Endodermal cell (in vitro differentiated cells): ENCODE data around the gene CLTCL1. TPM values are rescaled to one million over a fixed set of nuclear protein-coding genes. Genes with fewer than 3 reads are reported as not detected.

Experiments used
- DNase-seq: peaks from one replicate; pipeline ENCODE4 v3.0.0-alpha.2; 2017
- H3K27ac ChIP-seq: 2 replicates; pipeline ENCODE4 v1.5.1; 2013; ENCODE audit warnings: mild to moderate bottlenecking, low read depth, low read length, moderate library complexity
- H3K27me3 ChIP-seq: 2 replicates; pipeline ENCODE4 v1.6.1; 2013; ENCODE audit warnings: mild to moderate bottlenecking, low read length, moderate library complexity; ENCODE audit not compliant: insufficient read depth, control insufficient read depth, poor library complexity, severe bottlenecking
- H3K36me3 ChIP-seq: 2 replicates; pipeline ENCODE4 v1.7.0; 2013; ENCODE audit warnings: mild to moderate bottlenecking, low read length, moderate library complexity; ENCODE audit not compliant: control insufficient read depth, insufficient read depth
- H3K4me1 ChIP-seq: one replicate; pipeline ENCODE4 v1.7.0; 2013; ENCODE audit warnings: low read length; ENCODE audit not compliant: control insufficient read depth, insufficient read depth
- H3K4me3 ChIP-seq: 2 replicates; pipeline ENCODE4 v1.5.1; 2013; ENCODE audit warnings: mild to moderate bottlenecking, low read length, moderate library complexity
- H3K9ac ChIP-seq: 2 replicates; pipeline ENCODE4 v1.6.1; 2013; ENCODE audit warnings: mild to moderate bottlenecking, low read length, moderate library complexity; ENCODE audit not compliant: poor library complexity, severe bottlenecking; ENCODE audit errors: extremely low read depth
- H3K9me3 ChIP-seq: 2 replicates; pipeline ENCODE4 v1.6.1; 2013; ENCODE audit warnings: mild to moderate bottlenecking, low read length, moderate library complexity; ENCODE audit not compliant: control insufficient read depth
- H3K27ac Mint-ChIP-seq: 2 replicates; pipeline ENCODE4 v1.8.0; 2020; ENCODE audit warnings: mixed read lengths
- H3K27me3 Mint-ChIP-seq: 2 replicates; pipeline ENCODE4 v1.8.0; 2021; ENCODE audit warnings: mild to moderate bottlenecking, mixed read lengths; ENCODE audit not compliant: insufficient read depth
- H3K36me3 Mint-ChIP-seq: 2 replicates; pipeline ENCODE4 v1.8.0; 2020; ENCODE audit warnings: low read depth, mixed read lengths
- H3K4me1 Mint-ChIP-seq: 2 replicates; pipeline ENCODE4 v1.8.0; 2020; ENCODE audit warnings: mixed read lengths
- H3K4me3 Mint-ChIP-seq: 2 replicates; pipeline ENCODE4 v1.8.0; 2020; ENCODE audit warnings: mild to moderate bottlenecking, moderate library complexity, mixed read lengths
- H3K9me3 Mint-ChIP-seq: 2 replicates; pipeline ENCODE4 v1.8.0; 2020; ENCODE audit warnings: mild to moderate bottlenecking, mixed read lengths
- CTCF ChIP-seq: fragments of 200-600 bp; sonication (generic); conservative IDR thresholded peaks from 2 replicates; pipeline ENCODE4 v1.5.0; 2021; ENCODE audit warnings: antibody characterized with exemption, mild to moderate bottlenecking
- WGBS, 2 experiments: methylation state at CpG; one replicate each; pipeline versions ENCODE4 v1.1.5 to v1.1.7; 2013; ENCODE audit warnings: missing lambda C conversion rate in 2 of 2, mixed read lengths in 1 of 2; ENCODE audit not compliant: insufficient coverage in 1 of 2, insufficient read length in 1 of 2; 5-methylcytosine and 5-hydroxymethylcytosine counted together
- total RNA-seq, 2 donors: library from RNA; stranded (reverse); fragmentation: NEBNext Ultra II Directional in 1 of 2; extraction: Animal tissue kit (Norgen Biotek cat#: 25700) in 1 of 2; gene quantifications; 2 replicates in 1 of 2; 3 replicates in 1 of 2; pipeline ENCODE4 v1.2.1, GENCODE V29; 2021

Gene CLTCL1
- total RNA-seq, 2 donors from 2014 or later, result 11.8 to 14.4 TPM

GRCh38 chr22:19213001-19213400 is 78.5 kb downstream of the CLTCL1 start:
- Mint-ChIP-seq H3K4me1 (peaks cover 3% of the 10 kb centered on the region), H3K9me3 (no peaks in the 10 kb centered on the region), H3K27ac (no peak overlapping the region), H3K36me3 (peaks cover 14% of the 10 kb centered on the region), H3K27me3 (no peaks in the 10 kb centered on the region), H3K4me3 (no peak overlapping the region)
- Histone ChIP-seq H3K36me3 (peaks cover 3% of the 10 kb centered on the region), H3K4me1 (no peaks in the 10 kb centered on the region), H3K4me3 (no peak overlapping the region), H3K9me3 (no peaks in the 10 kb centered on the region), H3K9ac (no peak overlapping the region), H3K27me3 (no peaks in the 10 kb centered on the region), H3K27ac (no peak overlapping the region)
- 89% methylated on average over 1 of the region's 1 CpG; no CpG with 5 or more reads in 1 of the 2 experiments for WGBS, 2 experiments
- no peak for DNase-seq
- TF ChIP-seq CTCF, result no peak

DNA sequence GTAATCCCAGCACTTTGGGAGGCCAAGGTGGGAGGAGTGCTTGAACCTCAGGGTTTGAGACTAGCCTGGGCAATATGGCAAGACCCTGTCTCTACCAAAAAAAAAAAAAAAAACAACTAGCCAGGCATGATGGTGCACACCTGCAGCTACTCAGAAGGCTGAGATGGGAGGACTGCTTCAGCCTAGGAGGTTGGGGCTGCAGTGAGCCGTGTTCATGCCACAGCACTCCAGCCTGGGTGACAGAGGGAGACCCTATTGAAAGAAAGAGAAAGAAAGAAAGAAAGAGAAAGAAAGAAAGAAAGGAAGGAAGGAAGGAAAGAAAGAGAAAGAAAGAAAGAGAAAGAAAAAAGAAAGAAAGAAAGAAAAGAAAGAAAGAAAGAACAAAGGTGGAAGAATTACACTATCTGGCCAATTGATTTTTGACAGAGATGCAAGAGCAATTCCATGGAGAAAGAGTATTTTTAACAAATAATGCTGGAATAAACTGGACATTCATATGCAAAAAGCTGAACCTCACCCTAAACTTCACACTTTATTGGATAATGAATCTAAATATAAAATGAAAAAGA is 79.1 kb downstream of the CLTCL1 start:
- no peaks in the 10 kb centered on the region for H3K4me1 ChIP-seq
- peaks cover 3% of the 10 kb centered on the region for H3K36me3 ChIP-seq
- no peaks in the 10 kb centered on the region for H3K9me3 Mint-ChIP-seq
- H3K9ac ChIP-seq, result no peak overlapping the region
- no peaks in the 10 kb centered on the region for H3K27me3 ChIP-seq
- no peak overlapping the region for H3K27ac ChIP-seq
- no peak overlapping the region for H3K4me3 Mint-ChIP-seq
- 88 to 90% methylated on average over 1 of the region's 1 CpG for WGBS, 2 experiments
- no peaks in the 10 kb centered on the region for H3K27me3 Mint-ChIP-seq
- no peak overlapping the region for H3K27ac Mint-ChIP-seq
- H3K9me3 ChIP-seq, result no peaks in the 10 kb centered on the region
- TF ChIP-seq CTCF, result no peak
- peaks cover 2% of the 10 kb centered on the region for H3K4me1 Mint-ChIP-seq
- peaks cover 12% of the 10 kb centered on the region for H3K36me3 Mint-ChIP-seq
- no peak overlapping the region for H3K4me3 ChIP-seq
- DNase-seq, result no peak

DNA sequence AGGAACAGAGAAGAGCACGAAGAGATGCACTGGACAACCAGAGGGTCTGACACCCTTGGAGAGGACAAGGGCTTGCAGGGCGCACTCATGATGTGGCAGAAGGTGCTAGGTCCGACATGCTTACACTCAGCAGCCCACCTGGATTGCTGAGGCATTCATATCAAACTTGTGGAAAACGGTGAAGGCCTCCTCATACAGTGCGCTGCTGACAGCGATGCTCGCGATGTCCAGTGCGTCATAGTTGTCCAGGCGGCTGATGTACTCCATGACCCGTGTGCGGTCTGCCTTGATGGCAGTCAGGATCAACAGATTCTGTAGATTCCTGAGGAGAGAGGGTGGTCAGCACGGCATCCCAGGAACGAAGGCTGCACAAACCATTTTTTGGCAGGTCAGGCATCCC is 81.3 kb downstream of the CLTCL1 start:
- WGBS, 2 experiments, result 93 to 98% methylated on average over 11 to 14 of the region's 14 CpGs
- no peaks in the 10 kb centered on the region for H3K4me1 ChIP-seq
- H3K27me3 ChIP-seq, result no peaks in the 10 kb centered on the region
- no peak overlapping the region for H3K4me3 ChIP-seq
- no peaks in the 10 kb centered on the region for H3K27me3 Mint-ChIP-seq
- H3K9me3 Mint-ChIP-seq, result no peaks in the 10 kb centered on the region
- no peak overlapping the region for H3K27ac Mint-ChIP-seq
- no peak overlapping the region for H3K4me3 Mint-ChIP-seq
- no peak for DNase-seq
- no peak for TF ChIP-seq CTCF
- no peak overlapping the region for H3K9ac ChIP-seq
- H3K4me1 Mint-ChIP-seq, result peaks cover 3% of the 10 kb centered on the region
- no peak overlapping the region for H3K27ac ChIP-seq
- peaks cover 3% of the 10 kb centered on the region for H3K36me3 ChIP-seq
- H3K9me3 ChIP-seq, result no peaks in the 10 kb centered on the region
- peaks cover 9% of the 10 kb centered on the region for H3K36me3 Mint-ChIP-seq
